Activated CD4-positive, alpha-beta memory T cell treated with anti-CD3 and anti-CD28 coated beads for 36 hours (primary cell): Measurements from ENCODE around the gene RBM19. TPM values are rescaled to one million over a fixed set of nuclear protein-coding genes. Genes with fewer than 3 reads are reported as not detected.

Experiments used
- CTCF ChIA-PET: fragments of 350-600 bp; sonication (Branson Sonifier 250); formaldehyde crosslinking; loops from one replicate; lab custom pipeline; 2021; ENCODE audit warnings: antibody characterized with exemption, inconsistent platforms; lab: Charles Lee
- POLR2A ChIA-PET: fragments of 350-600 bp; sonication (Branson Sonifier 250); formaldehyde crosslinking; loops from one replicate; lab custom pipeline; 2021; ENCODE audit warnings: antibody characterized with exemption; lab: Charles Lee
- DNase-seq: peaks from one replicate; pipeline ENCODE4 v3.0.0-alpha.2; 2020
- H3K27ac Mint-ChIP-seq: one replicate; pipeline ENCODE4 v1.8.0; 2021; ENCODE audit warnings: mixed read lengths
- H3K27me3 Mint-ChIP-seq: one replicate; pipeline ENCODE4 v1.8.0; 2021; ENCODE audit warnings: mixed read lengths
- H3K36me3 Mint-ChIP-seq: one replicate; pipeline ENCODE4 v1.8.0; 2021; ENCODE audit warnings: mixed read lengths
- H3K4me1 Mint-ChIP-seq: one replicate; pipeline ENCODE4 v1.8.0; 2021; ENCODE audit warnings: low read depth, mixed read lengths
- H3K4me3 Mint-ChIP-seq: one replicate; pipeline ENCODE4 v1.8.0; 2021; ENCODE audit warnings: mild to moderate bottlenecking, mixed read lengths
- H3K9me3 Mint-ChIP-seq: one replicate; pipeline ENCODE4 v1.8.0; 2021; ENCODE audit warnings: mixed read lengths
- intact Hi-C: fragments of 100-400 bp; cut with micrococcal nuclease; formaldehyde crosslinking; loops from one replicate; pipeline ENCODE4 v1.15.1; 2023
- total RNA-seq, 2 experiments: library from RNA; stranded (reverse); gene quantifications; one replicate each; pipeline ENCODE4 v1.2.3, GENCODE V29; 2021

Gene RBM19
- total RNA-seq, 2 experiments from 2014 or later, result 69.6 to 74.1 TPM

DNA sequence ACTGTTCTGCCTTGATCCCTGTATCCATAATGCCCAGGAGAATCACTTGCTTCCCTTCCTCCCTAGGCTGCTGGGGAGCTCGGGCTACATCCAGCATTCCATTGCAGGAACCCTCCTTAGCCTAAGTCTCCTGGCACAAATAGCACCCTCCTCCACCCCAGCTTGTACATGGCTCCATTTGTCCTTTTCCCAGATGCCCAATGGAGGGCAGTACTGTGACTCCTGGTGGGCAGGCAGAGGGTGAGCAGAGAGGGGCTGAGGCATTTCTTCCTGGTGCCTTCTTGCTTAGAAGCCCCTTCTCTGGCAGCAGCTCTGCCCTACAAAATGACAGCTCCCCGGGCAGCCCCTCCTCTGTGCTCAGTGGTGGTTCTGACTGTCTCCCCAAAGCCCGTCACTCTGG lies 86.5 kb downstream of the RBM19 start:
- no peak overlapping the region for H3K27ac Mint-ChIP-seq
- no peaks in the 10 kb centered on the region for H3K27me3 Mint-ChIP-seq
- no peaks in the 10 kb centered on the region for H3K4me1 Mint-ChIP-seq
- no peak overlapping the region for H3K4me3 Mint-ChIP-seq
- H3K9me3 Mint-ChIP-seq, result no peaks in the 10 kb centered on the region
- POLR2A ChIA-PET, result interaction anchor here (0.8 to 1.0 kb wide), 2 partner anchors 13 to 20 kb away, joined by 3 read pairs; no protein-coding TSS in a partner anchor
- intact Hi-C loops, result no loop called here
- CTCF ChIA-PET, result no interaction called here
- no peak for DNase-seq
- peaks cover 24% of the 10 kb centered on the region for H3K36me3 Mint-ChIP-seq

DNA sequence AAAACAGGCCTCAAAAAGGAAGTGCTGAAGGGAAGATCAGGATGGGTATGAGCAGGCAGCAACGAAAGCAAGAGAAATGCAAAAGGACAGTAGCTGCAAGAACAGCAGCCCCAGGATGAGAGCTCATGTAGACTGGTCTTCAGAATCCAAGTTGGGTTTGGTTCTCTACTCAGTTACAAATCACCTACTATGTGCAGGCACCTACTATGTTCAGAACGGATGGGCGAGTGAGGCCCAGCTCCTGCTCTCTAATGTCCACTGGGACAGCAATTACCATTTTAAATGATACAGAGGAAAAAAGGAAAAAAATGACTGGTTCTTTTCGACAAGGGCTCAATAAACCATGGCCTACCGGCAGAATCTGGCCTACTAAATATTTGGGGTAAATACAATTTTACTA lies 88.5 kb downstream of the RBM19 start:
- intact Hi-C loops, result no loop called here
- POLR2A ChIA-PET, result no interaction called here
- no peaks in the 10 kb centered on the region for H3K9me3 Mint-ChIP-seq
- H3K36me3 Mint-ChIP-seq, result peaks cover 24% of the 10 kb centered on the region
- no peaks in the 10 kb centered on the region for H3K4me1 Mint-ChIP-seq
- no peak overlapping the region for H3K27ac Mint-ChIP-seq
- no peaks in the 10 kb centered on the region for H3K27me3 Mint-ChIP-seq
- H3K4me3 Mint-ChIP-seq, result no peak overlapping the region
- CTCF ChIA-PET, result no interaction called here
- no peak for DNase-seq

DNA sequence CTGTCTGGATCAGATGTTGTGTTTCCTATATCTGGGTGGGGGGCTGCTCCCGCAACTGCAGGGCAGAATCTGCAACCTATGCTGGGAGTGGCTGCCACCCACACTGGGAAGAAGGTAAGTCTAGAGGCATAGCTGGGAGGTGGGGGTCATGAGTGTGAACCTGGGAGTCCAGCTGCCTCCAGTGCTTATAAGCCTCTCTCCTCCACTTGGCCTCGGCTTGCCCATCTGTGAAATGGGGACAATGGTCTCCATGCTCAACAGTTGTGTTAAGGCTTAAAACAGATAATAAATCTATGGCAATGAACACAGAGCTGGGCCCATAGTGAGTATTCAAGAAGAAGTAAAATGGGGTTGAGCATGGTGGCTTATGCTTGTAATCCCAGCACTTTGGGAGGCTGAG lies 90.0 kb downstream of the RBM19 start:
- H3K4me3 Mint-ChIP-seq, result no peak overlapping the region
- ChIA-PET POLR2A (no interaction called here), CTCF (no interaction called here)
- intact Hi-C loops, result no loop called here
- no peak for DNase-seq
- H3K27ac Mint-ChIP-seq, result no peak overlapping the region
- no peaks in the 10 kb centered on the region for H3K27me3 Mint-ChIP-seq
- no peaks in the 10 kb centered on the region for H3K9me3 Mint-ChIP-seq
- H3K4me1 Mint-ChIP-seq, result no peaks in the 10 kb centered on the region
- peaks cover 24% of the 10 kb centered on the region for H3K36me3 Mint-ChIP-seq

GRCh38 chr12:113875691-113876090 lies 90.4 kb downstream of the RBM19 start:
- POLR2A ChIA-PET, result no interaction called here
- CTCF ChIA-PET, result no interaction called here
- Mint-ChIP-seq H3K9me3 (no peaks in the 10 kb centered on the region), H3K4me3 (no peak overlapping the region), H3K27me3 (no peaks in the 10 kb centered on the region), H3K27ac (no peak overlapping the region), H3K4me1 (no peaks in the 10 kb centered on the region), H3K36me3 (peaks cover 23% of the 10 kb centered on the region)
- intact Hi-C loops, result no loop called here
- DNase-seq, result no peak

DNA sequence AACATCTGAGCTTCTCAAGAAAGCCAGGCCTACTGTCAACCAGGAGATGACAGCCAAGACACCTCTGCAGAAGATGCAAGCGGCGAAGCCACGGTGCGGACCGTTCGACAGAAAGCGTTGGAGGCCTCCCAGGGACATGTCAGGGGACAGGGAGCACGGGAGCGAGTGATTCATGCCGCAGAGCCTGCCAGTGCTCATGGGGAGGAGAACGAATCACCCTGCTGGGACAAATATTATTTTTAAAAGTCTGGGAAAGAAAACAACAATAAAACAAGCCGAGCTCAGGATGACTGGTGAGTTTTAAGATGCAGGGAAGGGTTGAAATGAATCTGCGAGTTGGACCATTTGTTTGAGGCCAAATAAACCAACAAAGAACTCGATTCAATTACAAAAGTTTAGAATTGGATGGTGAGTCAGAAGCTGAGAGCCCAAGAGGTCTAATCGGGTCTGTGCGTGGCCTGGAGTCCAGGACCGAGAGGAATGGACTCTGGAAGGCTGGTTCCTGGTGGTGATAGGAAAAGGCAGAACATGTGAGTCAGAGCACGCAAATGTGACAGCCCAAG lies 91.0 kb downstream of the RBM19 start:
- ChIA-PET CTCF (no interaction called here), POLR2A (no interaction called here)
- no peaks in the 10 kb centered on the region for H3K27me3 Mint-ChIP-seq
- DNase-seq, result no peak
- peaks cover 17% of the 10 kb centered on the region for H3K36me3 Mint-ChIP-seq
- H3K4me1 Mint-ChIP-seq, result no peaks in the 10 kb centered on the region
- H3K9me3 Mint-ChIP-seq, result no peaks in the 10 kb centered on the region
- intact Hi-C loops, result no loop called here
- no peak overlapping the region for H3K4me3 Mint-ChIP-seq
- no peak overlapping the region for H3K27ac Mint-ChIP-seq

DNA sequence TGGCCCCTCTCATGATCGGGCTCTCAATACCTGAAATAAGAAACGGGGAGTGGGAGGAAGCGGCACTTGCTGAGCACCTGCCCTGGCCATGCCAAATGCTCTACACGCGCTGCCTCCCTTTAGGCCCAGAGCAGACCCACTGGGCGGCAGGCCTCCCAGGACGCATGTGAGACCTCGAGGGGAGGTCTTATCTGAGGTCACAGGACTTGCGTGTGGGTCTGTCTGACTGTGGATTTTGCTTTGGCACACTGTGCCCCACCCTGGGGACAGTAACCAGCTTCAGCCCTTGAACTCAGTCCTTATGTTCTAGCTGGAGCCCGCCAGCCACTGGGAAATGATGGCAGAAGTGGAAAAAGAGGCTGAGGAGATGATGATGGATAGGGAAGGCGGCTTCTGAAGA lies 91.8 kb downstream of the RBM19 start:
- intact Hi-C loops, result no loop called here
- POLR2A ChIA-PET, result no interaction called here
- Mint-ChIP-seq H3K27ac (no peak overlapping the region), H3K4me1 (no peaks in the 10 kb centered on the region), H3K36me3 (peaks cover 15% of the 10 kb centered on the region), H3K4me3 (no peak overlapping the region), H3K9me3 (no peaks in the 10 kb centered on the region), H3K27me3 (no peaks in the 10 kb centered on the region)
- CTCF ChIA-PET, result no interaction called here
- DNase-seq, result no peak

- intact Hi-C loops, result no loop called here
- Mint-ChIP-seq H3K27me3 (no peaks in the 10 kb centered on the region), H3K27ac (no peak overlapping the region), H3K9me3 (no peaks in the 10 kb centered on the region), H3K4me3 (no peak overlapping the region), H3K36me3 (peaks cover 15% of the 10 kb centered on the region), H3K4me1 (no peaks in the 10 kb centered on the region)
- DNase-seq, result no peak
- POLR2A ChIA-PET, result no interaction called here
- CTCF ChIA-PET, result no interaction called here
Measured at GRCh38 chr12:113873740-113874139, 92.4 kb downstream of the RBM19 start.

DNA sequence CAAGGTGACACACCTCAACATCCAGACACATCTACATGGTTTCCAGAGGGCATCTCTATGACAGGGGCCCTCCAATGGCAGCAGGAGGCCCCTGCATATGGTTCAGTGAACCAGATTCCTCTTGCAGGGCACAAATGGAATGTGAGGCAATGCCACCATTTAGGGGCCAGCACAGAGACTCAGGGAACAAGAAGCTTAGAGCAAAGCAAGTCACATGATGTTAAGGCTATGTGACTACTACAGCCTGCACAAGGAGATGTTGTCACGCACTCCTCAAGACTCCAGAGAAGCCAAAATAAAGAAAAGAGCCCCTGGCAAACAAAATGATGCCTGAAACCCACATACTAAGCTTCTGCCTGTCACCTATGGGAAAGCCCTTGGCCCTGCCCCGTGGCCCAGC lies 95.2 kb downstream of the RBM19 start:
- ChIA-PET CTCF (no interaction called here), POLR2A (no interaction called here)
- no peak overlapping the region for H3K4me3 Mint-ChIP-seq
- H3K4me1 Mint-ChIP-seq, result no peaks in the 10 kb centered on the region
- no peaks in the 10 kb centered on the region for H3K27me3 Mint-ChIP-seq
- H3K9me3 Mint-ChIP-seq, result no peaks in the 10 kb centered on the region
- peaks cover 12% of the 10 kb centered on the region for H3K36me3 Mint-ChIP-seq
- H3K27ac Mint-ChIP-seq, result no peak overlapping the region
- intact Hi-C loops, result no loop called here
- no peak for DNase-seq

DNA sequence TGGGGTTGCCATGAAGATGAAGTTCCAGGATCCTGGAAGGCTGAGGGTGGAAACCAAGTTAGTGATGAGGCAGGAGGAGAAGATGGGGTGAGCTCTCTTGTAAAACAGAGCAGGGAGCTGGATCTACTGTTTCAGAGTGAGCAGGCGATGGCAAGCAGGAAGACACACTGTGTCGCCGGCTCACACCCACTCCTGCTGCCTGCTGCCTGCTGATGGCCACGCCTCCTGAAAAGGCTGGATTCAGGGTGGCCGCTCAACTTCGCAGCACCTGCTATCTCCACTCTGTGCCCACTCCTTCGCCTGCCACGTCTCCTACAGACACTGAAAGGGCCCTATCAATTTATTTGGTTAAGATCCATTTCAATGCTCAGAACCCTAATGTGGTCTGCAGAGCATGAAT lies 96.1 kb downstream of the RBM19 start:
- DNase-seq, result no peak
- ChIA-PET CTCF (no interaction called here), POLR2A (no interaction called here)
- intact Hi-C loops, result no loop called here
- peaks cover 15% of the 10 kb centered on the region for H3K36me3 Mint-ChIP-seq
- no peaks in the 10 kb centered on the region for H3K9me3 Mint-ChIP-seq
- peaks cover 2% of the 10 kb centered on the region for H3K4me1 Mint-ChIP-seq
- H3K4me3 Mint-ChIP-seq, result no peak overlapping the region
- no peaks in the 10 kb centered on the region for H3K27me3 Mint-ChIP-seq
- H3K27ac Mint-ChIP-seq, result no peak overlapping the region

DNA sequence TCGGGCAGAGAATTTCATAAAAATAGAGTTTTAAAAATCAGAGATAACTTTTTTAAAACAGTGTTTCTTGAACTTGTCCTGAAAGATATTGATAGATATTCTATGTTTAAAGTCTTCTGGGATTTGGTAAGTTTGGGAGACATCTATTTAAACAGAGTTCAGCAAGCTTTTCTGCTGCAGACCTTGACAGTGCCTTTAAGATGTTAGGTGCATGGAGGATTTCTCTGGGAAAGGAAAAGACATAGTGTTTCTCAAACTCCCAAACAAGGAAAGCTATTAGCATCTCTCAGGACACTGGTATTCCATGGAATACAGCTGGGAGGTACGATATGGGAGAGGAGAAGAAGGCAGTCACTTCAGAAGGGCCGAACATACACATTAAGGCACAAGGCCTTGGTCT lies 97.8 kb downstream of the RBM19 start:
- H3K4me3 Mint-ChIP-seq, result no peak overlapping the region
- POLR2A ChIA-PET, result no interaction called here
- CTCF ChIA-PET, result no interaction called here
- no peaks in the 10 kb centered on the region for H3K9me3 Mint-ChIP-seq
- no peak overlapping the region for H3K27ac Mint-ChIP-seq
- H3K4me1 Mint-ChIP-seq, result peaks cover 2% of the 10 kb centered on the region
- peaks cover 14% of the 10 kb centered on the region for H3K36me3 Mint-ChIP-seq
- H3K27me3 Mint-ChIP-seq, result no peaks in the 10 kb centered on the region
- no peak for DNase-seq
- intact Hi-C loops, result no loop called here

- H3K36me3 Mint-ChIP-seq, result peaks cover 14% of the 10 kb centered on the region
- no peak overlapping the region for H3K27ac Mint-ChIP-seq
- CTCF ChIA-PET, result interaction anchor here (1.0 kb wide), 1 partner anchor 14 kb away, joined by 3 read pairs; no protein-coding TSS in a partner anchor
Measured at GRCh38 chr12:113867258-113867657, 98.9 kb downstream of the RBM19 start.

DNA sequence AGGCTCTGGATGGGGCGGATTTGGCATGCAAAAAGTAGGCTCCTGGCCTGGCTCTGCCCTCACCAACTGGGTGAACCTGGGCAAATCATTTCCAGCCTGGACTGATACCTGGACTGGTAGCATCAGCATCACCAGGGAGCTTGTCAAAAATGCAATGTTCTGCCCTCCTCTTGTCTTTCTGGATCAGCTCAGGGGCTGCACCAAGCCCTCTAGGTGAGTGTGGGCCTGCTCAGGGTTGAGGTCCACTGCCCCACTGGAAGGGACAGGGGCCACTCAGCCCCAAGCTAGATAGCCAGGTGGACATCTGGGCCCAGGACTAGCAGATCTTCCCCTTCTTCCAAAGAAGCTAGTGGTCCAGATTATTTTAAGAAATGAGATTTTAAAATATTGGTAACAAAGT lies 99.6 kb downstream of the RBM19 start:
- Mint-ChIP-seq H3K27me3 (no peaks in the 10 kb centered on the region), H3K27ac (no peak overlapping the region), H3K4me3 (no peak overlapping the region), H3K9me3 (no peaks in the 10 kb centered on the region), H3K4me1 (peaks cover 8% of the 10 kb centered on the region), H3K36me3 (peaks cover 14% of the 10 kb centered on the region)
- POLR2A ChIA-PET, result interaction anchor here (0.9 kb wide), 1 partner anchor 14 kb away, joined by 3 read pairs; no protein-coding TSS in a partner anchor
- intact Hi-C loops, result no loop called here
- CTCF ChIA-PET, result interaction anchor here (1.0 kb wide), 1 partner anchor 13 kb away, joined by 3 read pairs; no protein-coding TSS in a partner anchor
- no peak for DNase-seq

More at GRCh38 chr12:113867258-113867657, 98.9 kb downstream of the RBM19 start:
- DNase-seq, result no peak
- H3K4me3 Mint-ChIP-seq, result no peak overlapping the region
- intact Hi-C loops, result no loop called here
- POLR2A ChIA-PET, result interaction anchor here (0.6 to 0.9 kb wide), 2 partner anchors 13 to 1828 kb away, joined by 3 read pairs; no protein-coding TSS in a partner anchor
- peaks cover 5% of the 10 kb centered on the region for H3K4me1 Mint-ChIP-seq
- H3K27me3 Mint-ChIP-seq, result no peaks in the 10 kb centered on the region
- H3K9me3 Mint-ChIP-seq, result no peaks in the 10 kb centered on the region

DNA sequence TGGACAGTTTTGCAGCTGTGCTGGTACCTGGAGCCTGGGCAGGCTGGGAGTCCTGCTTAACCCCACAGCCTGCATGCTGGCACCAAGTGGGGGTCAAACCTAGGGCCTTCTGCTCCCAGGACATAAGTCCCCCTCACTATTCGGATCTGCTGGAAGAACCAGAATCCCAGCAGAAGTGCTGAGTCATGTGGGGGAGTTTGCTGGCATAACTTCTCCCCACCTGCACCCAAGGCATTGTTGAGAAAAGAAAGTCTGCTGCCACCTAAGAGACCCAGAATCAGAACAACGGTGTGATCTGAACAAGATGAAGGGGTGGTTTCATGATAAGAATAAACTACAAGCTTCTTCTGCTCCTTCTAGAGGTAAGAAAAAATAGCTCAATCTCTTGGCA lies 102.7 kb downstream of the RBM19 start:
- Mint-ChIP-seq H3K9me3 (no peaks in the 10 kb centered on the region), H3K27ac (no peak overlapping the region), H3K4me3 (no peak overlapping the region), H3K4me1 (peaks cover 8% of the 10 kb centered on the region), H3K36me3 (peaks cover 14% of the 10 kb centered on the region), H3K27me3 (no peaks in the 10 kb centered on the region)
- intact Hi-C loops, result no loop called here
- CTCF ChIA-PET, result no interaction called here
- no peak for DNase-seq
- POLR2A ChIA-PET, result no interaction called here
